A673 (cell line): Measurements from ENCODE around the gene FGF3.

ENCODE experiments used
- EZH2 ChIP-seq: fragments of 200-600 bp; sonication (generic); IDR thresholded peaks from 2 replicates; pipeline ENCODE4 v1.6.1; 2017; ENCODE audit warnings: borderline replicate concordance, low read depth, mild to moderate bottlenecking, mixed read lengths, antibody characterized with exemption, low read length; ENCODE audit not compliant: poor library complexity, severe bottlenecking
- TF ChIP-seq, protein P1 (sequence below): fragments of 300-800, 200-600 bp; sonication (generic); conservative IDR thresholded peaks from 2 replicates; pipeline ENCODE4 v1.5.1; 2017; ENCODE audit warnings: low read depth, mild to moderate bottlenecking, antibody characterized with exemption, low read length, moderate library complexity, mixed read lengths

DNA sequence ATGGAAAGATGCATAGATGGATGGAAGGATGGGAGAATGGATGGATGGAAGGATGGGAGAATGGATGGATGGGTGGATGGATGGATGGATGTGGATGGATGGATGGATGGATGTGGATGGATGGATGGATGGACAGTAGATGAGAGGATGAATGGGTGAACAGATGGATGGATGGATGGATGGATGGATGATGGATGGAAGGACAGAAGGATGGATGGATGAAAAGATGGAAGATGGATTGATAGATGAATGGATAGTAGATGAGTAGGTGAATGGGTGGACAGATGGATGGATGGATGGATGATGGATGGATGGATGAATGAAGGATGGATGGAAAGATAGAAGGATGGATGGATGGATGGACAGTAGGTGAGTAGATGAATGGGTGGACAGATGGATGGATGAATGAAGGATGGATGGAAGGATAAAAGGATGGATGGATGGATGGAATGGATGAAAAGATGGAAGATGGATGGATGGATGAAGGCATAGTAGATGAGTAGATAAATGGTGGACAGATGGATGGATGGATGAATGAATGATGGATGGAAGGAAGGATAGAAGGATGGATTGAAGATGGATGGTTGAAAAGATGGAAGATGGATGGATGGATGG is 15.5 kb downstream of the FGF3 start:
- TF ChIP-seq, protein P1, sequence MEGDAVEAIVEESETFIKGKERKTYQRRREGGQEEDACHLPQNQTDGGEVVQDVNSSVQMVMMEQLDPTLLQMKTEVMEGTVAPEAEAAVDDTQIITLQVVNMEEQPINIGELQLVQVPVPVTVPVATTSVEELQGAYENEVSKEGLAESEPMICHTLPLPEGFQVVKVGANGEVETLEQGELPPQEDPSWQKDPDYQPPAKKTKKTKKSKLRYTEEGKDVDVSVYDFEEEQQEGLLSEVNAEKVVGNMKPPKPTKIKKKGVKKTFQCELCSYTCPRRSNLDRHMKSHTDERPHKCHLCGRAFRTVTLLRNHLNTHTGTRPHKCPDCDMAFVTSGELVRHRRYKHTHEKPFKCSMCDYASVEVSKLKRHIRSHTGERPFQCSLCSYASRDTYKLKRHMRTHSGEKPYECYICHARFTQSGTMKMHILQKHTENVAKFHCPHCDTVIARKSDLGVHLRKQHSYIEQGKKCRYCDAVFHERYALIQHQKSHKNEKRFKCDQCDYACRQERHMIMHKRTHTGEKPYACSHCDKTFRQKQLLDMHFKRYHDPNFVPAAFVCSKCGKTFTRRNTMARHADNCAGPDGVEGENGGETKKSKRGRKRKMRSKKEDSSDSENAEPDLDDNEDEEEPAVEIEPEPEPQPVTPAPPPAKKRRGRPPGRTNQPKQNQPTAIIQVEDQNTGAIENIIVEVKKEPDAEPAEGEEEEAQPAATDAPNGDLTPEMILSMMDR, result no peak
- TF ChIP-seq EZH2, result no peak
